Measurements from ENCODE around the gene CFAP54. TPM values are rescaled to one million over a fixed set of nuclear protein-coding genes. Genes with fewer than 3 reads are reported as not detected.
"Not testable (repeated sequence)": the region's sequence is repeated elsewhere in the genome, so short reads cannot be mapped to it uniquely, and the experiment has no call there.

CFAP54 gene
- total and polyA plus RNA-seq, 7 donors = 0.03 to 0.14 (median 0.08) TPM; not detected in 3

DNA sequence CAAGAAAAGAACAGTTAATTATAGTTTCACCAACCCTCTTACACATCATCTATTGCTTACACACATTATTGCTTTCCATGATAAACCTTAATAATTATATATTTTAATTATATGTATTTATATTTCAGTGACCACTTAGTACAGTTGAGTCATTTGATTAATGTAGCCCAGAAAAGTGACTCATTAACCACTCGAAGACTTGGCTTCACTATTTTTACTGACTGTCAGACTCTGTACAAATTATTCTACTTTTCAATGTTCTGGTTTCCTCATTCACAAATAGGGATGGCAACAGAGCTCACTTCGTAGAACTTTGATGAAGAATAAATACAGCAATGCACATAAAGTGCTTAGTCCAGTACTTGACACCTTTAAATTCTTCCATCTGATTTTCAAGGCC is 98.3 kb downstream of the CFAP54 start:
- H3K4me3 ChIP-seq = no peak overlapping the region
- WGBS, 3 donors = 65 to 78% (median 65%) methylated on average over 2 of the region's 2 CpGs
- no peaks in the 10 kb centered on the region for H3K36me3 ChIP-seq (ENCODE audit: insufficient read depth in 1 of 2, low read depth in 1 of 2)
- ATAC-seq = no peak
- H3K27ac ChIP-seq = no peak overlapping the region
- H3K4me1 ChIP-seq = no peaks in the 10 kb centered on the region
- no peaks in the 10 kb centered on the region for H3K9me3 ChIP-seq
- no peak for DNase-seq
- intact Hi-C loops (cut with DNase I) = no loop called here
- no peaks in the 10 kb centered on the region for H3K27me3 ChIP-seq (ENCODE audit: insufficient read depth in 3 of 3, low read length in 2 of 3)
- TF ChIP-seq, protein P1, sequence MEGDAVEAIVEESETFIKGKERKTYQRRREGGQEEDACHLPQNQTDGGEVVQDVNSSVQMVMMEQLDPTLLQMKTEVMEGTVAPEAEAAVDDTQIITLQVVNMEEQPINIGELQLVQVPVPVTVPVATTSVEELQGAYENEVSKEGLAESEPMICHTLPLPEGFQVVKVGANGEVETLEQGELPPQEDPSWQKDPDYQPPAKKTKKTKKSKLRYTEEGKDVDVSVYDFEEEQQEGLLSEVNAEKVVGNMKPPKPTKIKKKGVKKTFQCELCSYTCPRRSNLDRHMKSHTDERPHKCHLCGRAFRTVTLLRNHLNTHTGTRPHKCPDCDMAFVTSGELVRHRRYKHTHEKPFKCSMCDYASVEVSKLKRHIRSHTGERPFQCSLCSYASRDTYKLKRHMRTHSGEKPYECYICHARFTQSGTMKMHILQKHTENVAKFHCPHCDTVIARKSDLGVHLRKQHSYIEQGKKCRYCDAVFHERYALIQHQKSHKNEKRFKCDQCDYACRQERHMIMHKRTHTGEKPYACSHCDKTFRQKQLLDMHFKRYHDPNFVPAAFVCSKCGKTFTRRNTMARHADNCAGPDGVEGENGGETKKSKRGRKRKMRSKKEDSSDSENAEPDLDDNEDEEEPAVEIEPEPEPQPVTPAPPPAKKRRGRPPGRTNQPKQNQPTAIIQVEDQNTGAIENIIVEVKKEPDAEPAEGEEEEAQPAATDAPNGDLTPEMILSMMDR (IDR thresholded peaks at IDR 0.05) = no peak

DNA sequence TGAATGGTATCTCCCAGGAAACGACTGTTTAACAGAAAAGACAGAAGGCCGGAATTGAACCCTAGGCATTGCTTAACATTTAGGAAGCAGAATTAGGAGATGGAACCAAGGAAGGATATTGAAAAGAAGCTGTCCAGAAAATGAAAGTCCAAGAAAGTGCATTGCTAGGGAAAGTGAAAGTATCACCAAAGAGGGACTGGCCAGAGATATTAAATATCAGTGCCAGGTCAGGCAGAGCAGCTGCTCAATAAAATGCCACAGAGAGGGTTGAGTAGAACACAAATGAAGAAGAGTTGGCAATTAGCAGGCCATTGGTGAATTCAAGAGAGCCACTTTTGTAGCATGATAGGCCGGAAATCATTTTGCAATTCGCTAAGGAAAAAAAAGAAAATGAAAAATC is 101.6 kb downstream of the CFAP54 start:
- no peaks in the 10 kb centered on the region for H3K4me1 ChIP-seq
- H3K27me3 ChIP-seq (ENCODE audit: insufficient read depth in 3 of 3, low read length in 2 of 3) = peaks cover 0 to 2% (median 0%) of the 10 kb centered on the region in 3 donors
- TF ChIP-seq, protein P1 (IDR thresholded peaks at IDR 0.05) = no peak
- H3K9me3 ChIP-seq = no peaks in the 10 kb centered on the region
- intact Hi-C loops (cut with DNase I) = loop anchor here in 1 of 2 donors (10.0 kb wide), 1 partner anchor 394 kb away; no protein-coding TSS in a partner anchor
- H3K27ac ChIP-seq = no peak overlapping the region
- WGBS, 3 donors = 64 to 82% (median 75%) methylated on average over 4 of the region's 4 CpGs
- ATAC-seq = no peak
- DNase-seq = no peak
- H3K4me3 ChIP-seq = no peak overlapping the region
- H3K36me3 ChIP-seq (ENCODE audit: insufficient read depth in 1 of 2, low read depth in 1 of 2) = no peaks in the 10 kb centered on the region

DNA sequence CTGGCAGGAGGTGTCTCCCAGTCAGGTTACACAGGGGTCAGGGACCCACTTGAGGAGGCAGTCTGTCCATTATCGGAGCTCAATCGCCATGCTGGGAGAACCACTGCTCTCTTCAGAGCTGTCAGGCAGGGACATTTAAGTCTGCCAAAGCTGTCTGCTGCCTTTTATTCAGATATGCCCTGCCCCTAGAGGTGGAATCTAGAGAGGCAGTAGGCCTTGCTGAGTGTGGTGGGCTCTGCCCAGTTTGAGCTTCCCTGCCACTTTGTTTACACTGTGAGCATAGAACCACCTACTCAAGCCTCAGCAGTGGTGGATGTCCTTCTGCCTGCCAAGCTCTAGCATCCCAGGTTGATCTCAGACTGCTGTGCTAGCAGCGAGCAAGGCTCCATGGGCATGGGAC is 115.0 kb downstream of the CFAP54 start:
- intact Hi-C loops (cut with DNase I); H3K4me1 ChIP-seq; H3K4me3 ChIP-seq; H3K9me3 ChIP-seq; ATAC-seq; H3K27ac ChIP-seq; DNase-seq; H3K36me3 ChIP-seq (ENCODE audit: insufficient read depth in 1 of 2, low read depth in 1 of 2); H3K27me3 ChIP-seq (ENCODE audit: insufficient read depth in 3 of 3, low read length in 2 of 3): not testable (repeated sequence)
- WGBS, 3 donors = 92 to 98% (median 98%) methylated on average over 3 of the region's 3 CpGs

DNA sequence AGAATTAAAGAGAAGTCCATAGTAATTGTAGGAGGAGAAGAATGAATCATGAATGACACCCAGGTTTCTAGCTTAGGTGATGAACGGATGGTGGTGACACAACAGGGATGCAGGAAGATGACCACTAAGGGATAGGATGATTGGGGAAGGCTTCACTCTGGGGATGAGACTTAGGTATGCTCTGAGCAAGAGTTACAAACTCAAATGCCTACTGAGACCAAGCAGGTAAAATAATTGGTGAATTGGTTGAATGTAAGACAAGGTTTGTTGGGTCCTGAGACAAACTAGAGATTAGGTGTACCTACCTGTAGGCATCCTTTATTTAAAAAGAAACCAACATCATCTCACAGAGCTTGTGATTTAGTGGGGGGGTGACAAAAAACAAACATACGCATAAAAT is 116.3 kb downstream of the CFAP54 start:
- intact Hi-C loops (cut with DNase I) = no loop called here
- H3K9me3 ChIP-seq = no peaks in the 10 kb centered on the region
- 88 to 96% (median 91%) methylated on average over 2 of the region's 2 CpGs for WGBS, 3 donors
- ATAC-seq (no peak), DNase-seq (no peak)
- no peaks in the 10 kb centered on the region for H3K4me1 ChIP-seq
- H3K27me3 ChIP-seq (ENCODE audit: insufficient read depth in 3 of 3, low read length in 2 of 3) = no peaks in the 10 kb centered on the region
- H3K36me3 ChIP-seq (ENCODE audit: insufficient read depth in 1 of 2, low read depth in 1 of 2) = no peaks in the 10 kb centered on the region
- no peak overlapping the region for H3K27ac ChIP-seq
- H3K4me3 ChIP-seq = no peak overlapping the region
- TF ChIP-seq, protein P1 (IDR thresholded peaks at IDR 0.05) = no peak

DNA sequence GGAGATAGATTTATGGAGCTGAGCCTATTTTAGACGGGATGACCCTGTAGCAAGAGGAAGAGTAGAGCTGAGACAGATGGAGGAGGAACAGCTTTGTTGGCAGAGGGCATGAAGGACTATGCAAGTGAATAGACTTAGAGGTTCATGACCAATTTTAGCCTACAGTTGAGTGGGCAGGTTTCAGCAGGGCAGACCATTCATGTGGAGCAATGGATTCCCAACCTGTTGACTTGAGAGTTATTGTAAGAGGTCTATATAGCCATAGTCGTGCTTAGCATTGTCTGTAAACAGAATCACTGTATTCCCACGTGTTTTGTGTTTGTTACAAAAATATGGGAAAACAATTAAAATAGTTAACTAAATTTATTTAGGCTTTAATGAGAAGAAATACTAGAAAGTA is 116.8 kb downstream of the CFAP54 start:
- H3K4me1 ChIP-seq = no peaks in the 10 kb centered on the region
- no peak overlapping the region for H3K4me3 ChIP-seq
- no peaks in the 10 kb centered on the region for H3K27me3 ChIP-seq (ENCODE audit: insufficient read depth in 3 of 3, low read length in 2 of 3)
- ATAC-seq (no peak), DNase-seq (no peak)
- H3K9me3 ChIP-seq = no peaks in the 10 kb centered on the region
- TF ChIP-seq, protein P1 (IDR thresholded peaks at IDR 0.05) = no peak
- intact Hi-C loops (cut with DNase I) = no loop called here
- H3K27ac ChIP-seq = no peak overlapping the region
- H3K36me3 ChIP-seq (ENCODE audit: insufficient read depth in 1 of 2, low read depth in 1 of 2) = no peaks in the 10 kb centered on the region
- WGBS, 3 donors = 57 to 70% (median 69%) methylated on average over 3 of the region's 3 CpGs
